H1 (cell line): ENCODE results near the gene DNASE1L1. TPM values are rescaled to one million over a fixed set of nuclear protein-coding genes. Genes with fewer than 3 reads are reported as not detected.
A peak's percentile ranks its signal among the peaks of the same experiment; 100 is the strongest.

Experiments
- ASH2L ChIP-seq: fragments of 200-600, 300-600 bp; sonication (generic); IDR thresholded peaks from one replicate; pipeline ENCODE4 v1.7.1; 2017; ENCODE audit warnings: low read length
- BRCA1 ChIP-seq: IDR thresholded peaks from 2 replicates; pipeline ENCODE4 v1.6.1; 2012; ENCODE audit warnings: low read depth, low read length, improper control_type of control experiment
- CBX8 ChIP-seq: fragments of 300-800, 300-1000 bp; sonication (generic); IDR thresholded peaks from 2 replicates; pipeline ENCODE4 v1.7.1; 2016; ENCODE audit warnings: low read depth, low read length, borderline replicate concordance
- CHD1 ChIP-seq: IDR thresholded peaks from 2 replicates; pipeline ENCODE4 v1.6.1; 2012; ENCODE audit warnings: low read depth, low read length, improper control_type of control experiment
- CREB1 ChIP-seq: IDR thresholded peaks from 2 replicates; pipeline ENCODE4 v1.6.1; 2012; ENCODE audit warnings: inconsistent platforms
- CTBP2 ChIP-seq: IDR thresholded peaks from 2 replicates; pipeline ENCODE4 v1.7.0; 2011; ENCODE audit warnings: borderline replicate concordance, mild to moderate bottlenecking, moderate library complexity, mixed read lengths, low read length; ENCODE audit not compliant: insufficient read depth, insufficient read length
- E2F6 ChIP-seq: IDR thresholded peaks from 2 replicates; pipeline ENCODE4 v1.6.1; 2012; ENCODE audit warnings: inconsistent platforms
- GTF2F1 ChIP-seq: IDR thresholded peaks from 2 replicates; pipeline ENCODE4 v1.6.1; 2012; ENCODE audit warnings: low read depth, low read length, improper control_type of control experiment, borderline replicate concordance
- HDAC2 ChIP-seq, 2 experiments: fragments of 300-600 bp in 1 of 2; sonication (generic) in 1 of 2; IDR thresholded peaks; 2 replicates each; pipeline ENCODE4 v1.6.1; 2011 to 2012; ENCODE audit warnings: low read depth in 2 of 2, low read length in 2 of 2, mild to moderate bottlenecking in 2 of 2, moderate library complexity in 2 of 2, borderline replicate concordance in 1 of 2, inconsistent platforms in 1 of 2
- JUN ChIP-seq: IDR thresholded peaks from 2 replicates; pipeline ENCODE4 v1.6.1; 2011; ENCODE audit warnings: low read depth, mild to moderate bottlenecking, improper control_type of control experiment, low read length
- JUND ChIP-seq: IDR thresholded peaks from 2 replicates; pipeline ENCODE4 v1.6.1; 2011; ENCODE audit warnings: mild to moderate bottlenecking, improper control_type of control experiment, low read length
- KDM1A ChIP-seq: fragments of 200-600, 300-600 bp; sonication (generic); IDR thresholded peaks from 2 replicates; pipeline ENCODE4 v1.7.1; 2016; ENCODE audit warnings: mild to moderate bottlenecking, low read length, borderline replicate concordance
- KDM4A ChIP-seq: IDR thresholded peaks from one replicate; pipeline ENCODE4 v1.7.1; 2012; ENCODE audit warnings: low read depth, mild to moderate bottlenecking, moderate library complexity, low read length, inconsistent platforms; ENCODE audit not compliant: severe bottlenecking
- PHF8 ChIP-seq: fragments of 200-600 bp; sonication (generic); conservative IDR thresholded peaks from 2 replicates; pipeline ENCODE4 v1.7.1; 2012; ENCODE audit warnings: low read depth, mild to moderate bottlenecking, inconsistent platforms, low read length, moderate library complexity
- POLR2AphosphoS5 ChIP-seq: IDR thresholded peaks from 2 replicates; pipeline ENCODE4 v1.6.1; 2011; ENCODE audit warnings: low read depth, low read length
- RBBP5 ChIP-seq: IDR thresholded peaks from 2 replicates; pipeline ENCODE4 v1.7.1; 2012; ENCODE audit warnings: low read depth, mild to moderate bottlenecking, inconsistent platforms, low read length, moderate library complexity, borderline replicate concordance
- RXRA ChIP-seq: IDR thresholded peaks from 2 replicates; pipeline ENCODE4 v1.6.1; 2011; ENCODE audit warnings: low read depth, mild to moderate bottlenecking, low read length, moderate library complexity; ENCODE audit not compliant: insufficient read depth
- SAP30 ChIP-seq: fragments of 300-600 bp; sonication (generic); IDR thresholded peaks from 2 replicates; pipeline ENCODE4 v1.7.1; 2012; ENCODE audit warnings: low read length, moderate library complexity, mild to moderate bottlenecking, inconsistent platforms; ENCODE audit not compliant: insufficient read depth, insufficient replicate concordance
- SIN3A ChIP-seq, 2 experiments: IDR thresholded peaks in 1 of 2; conservative IDR thresholded peaks in 1 of 2; 2 replicates each; pipeline ENCODE4 v1.6.1; 2011 to 2012; ENCODE audit warnings: low read length in 2 of 2, improper control_type of control experiment in 1 of 2, low read depth in 1 of 2, mild to moderate bottlenecking in 1 of 2
- SP2 ChIP-seq: IDR thresholded peaks from 2 replicates; pipeline ENCODE4 v1.6.1; 2012; ENCODE audit warnings: mild to moderate bottlenecking, low read length, inconsistent platforms
- SRF ChIP-seq: IDR thresholded peaks from 2 replicates; pipeline ENCODE4 v1.6.1; 2011; ENCODE audit warnings: mild to moderate bottlenecking, low read depth, low read length, moderate library complexity
- YY1 ChIP-seq: IDR thresholded peaks from 2 replicates; pipeline ENCODE4 v1.6.1; 2011; ENCODE audit warnings: low read depth, mild to moderate bottlenecking, low read length
- ZNF274 ChIP-seq: IDR thresholded peaks from 2 replicates; pipeline ENCODE4 v1.7.0; 2012; ENCODE audit warnings: low read length, borderline replicate concordance; ENCODE audit errors: extremely low read depth
- polyA plus RNA-seq, 7 experiments: library from polyadenylated mRNA; depleted of rRNA in 3 of 7; stranded (reverse) in 5 of 7; unstranded in 2 of 7; fragments of >200 nt in 5 of 7; fragments of 200-250 nt in 2 of 7; gene quantifications; 1 replicate in 5 of 7; 2 replicates in 1 of 7; 4 replicates in 1 of 7; pipeline versions ENCODE4 v1.2.1 to v1.2.3, GENCODE V29; 2011 to 2013; ENCODE audit warnings: missing spikeins in 2 of 7, mixed read lengths in 2 of 7
- total RNA-seq: library from RNA; stranded (reverse); fragmentation: NEBNext Ultra II Directional; extraction: Animal tissue kit (Norgen Biotek cat#: 25700); gene quantifications from 2 replicates; pipeline ENCODE4 v1.2.1, GENCODE V29; 2021

DNASE1L1 gene
- total and polyA plus RNA-seq, 2 of the 8 experiments (the other 6 are each of a cell fraction or from before 2014, with no cell fraction given): 8.7 to 30.0 TPM

DNA sequence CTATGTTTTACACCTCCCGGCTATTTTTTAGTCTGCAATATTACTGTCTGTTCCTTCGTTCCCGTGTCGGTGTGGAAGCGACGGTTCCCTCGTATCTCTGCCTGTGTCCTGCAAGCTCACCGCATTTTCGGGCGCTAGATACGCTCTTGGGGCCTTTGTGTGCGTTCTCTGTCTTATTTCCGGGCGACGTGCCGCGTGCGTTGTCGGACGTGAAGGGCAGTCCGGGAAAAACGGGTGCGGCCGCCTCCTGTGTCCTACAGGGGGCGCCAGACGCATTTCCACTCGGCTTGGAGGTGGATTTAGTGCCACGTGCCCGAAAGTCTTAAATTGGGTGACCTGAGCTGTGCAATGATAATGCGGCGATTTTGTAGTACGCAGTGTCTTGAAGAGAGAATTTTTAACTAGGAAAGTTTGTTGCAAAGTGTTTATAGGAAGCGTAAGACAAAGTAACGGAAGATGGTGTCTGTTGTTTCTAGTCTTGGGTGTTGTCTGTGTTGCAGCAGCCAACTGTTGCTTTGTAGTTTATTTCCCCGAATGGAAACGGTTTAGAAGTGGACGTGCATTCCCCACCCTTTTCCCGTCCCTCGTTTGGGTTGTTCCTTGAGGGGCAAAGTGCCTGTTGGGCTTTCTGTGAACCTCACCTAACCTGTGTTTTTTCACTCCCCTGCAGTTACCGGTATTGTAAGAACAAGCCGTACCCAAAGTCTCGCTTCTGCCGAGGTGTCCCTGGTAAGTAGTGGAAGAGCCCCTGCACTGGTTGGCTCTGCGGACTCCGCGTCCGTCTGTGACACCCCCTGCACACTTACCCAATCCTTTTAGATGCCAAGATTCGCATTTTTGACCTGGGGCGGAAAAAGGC is 10.2 kb downstream of the DNASE1L1 start (continued):
- no peak for TF ChIP-seq PHF8
- TF ChIP-seq SRF: no peak
- no peak for TF ChIP-seq ASH2L
- TF ChIP-seq SP2: no peak
- no peak for TF ChIP-seq RBBP5
- TF ChIP-seq E2F6: peak; percentile 50; the same call in 1 of the 2 replicates
- TF ChIP-seq CTBP2: no peak
- peak; percentile 34 to 85; a peak in 2 of 4 replicates for TF ChIP-seq SIN3A (conservative IDR thresholded peaks at IDR 0.05 in 1 of 2, IDR thresholded peaks at IDR 0.05 in 1 of 2; ENCODE audit: low read depth in 1 of 2, low read length in 2 of 2)
- TF ChIP-seq KDM4A: no peak
- TF ChIP-seq SAP30: peak; percentile 32
- peak; percentile 3; the same call in 1 of the 2 replicates for TF ChIP-seq POLR2AphosphoS5
- TF ChIP-seq JUND: no peak
- TF ChIP-seq YY1: no peak
- no peak for TF ChIP-seq ZNF274
- no peak for TF ChIP-seq BRCA1
- no peak for TF ChIP-seq CREB1
- TF ChIP-seq KDM1A: no peak
- TF ChIP-seq RXRA: no peak
- TF ChIP-seq JUN: no peak
- TF ChIP-seq CBX8: no peak
- TF ChIP-seq GTF2F1: no peak
- 0 out of 2 replicates have a peak, but pooled peaks have one; percentile 16 for TF ChIP-seq CHD1
- TF ChIP-seq HDAC2 (IDR thresholded peaks at IDR 0.05; ENCODE audit: borderline replicate concordance in 1 of 2, low read depth in 2 of 2, low read length in 2 of 2): no peak
